H1 (cell line): ENCODE results near the gene GIPC1. TPM values are rescaled to one million over a fixed set of nuclear protein-coding genes. Genes with fewer than 3 reads are reported as not detected.

Source experiments
- BCL11A ChIP-seq, 2 experiments: IDR thresholded peaks; one replicate each; pipeline ENCODE4 v1.6.1; 2011; ENCODE audit warnings: low read depth in 2 of 2, low read length in 2 of 2, mild to moderate bottlenecking in 2 of 2
- CBX8 ChIP-seq: fragments of 300-800, 300-1000 bp; sonication (generic); IDR thresholded peaks from 2 replicates; pipeline ENCODE4 v1.7.1; 2016; ENCODE audit warnings: low read depth, low read length, borderline replicate concordance
- GTF2F1 ChIP-seq: IDR thresholded peaks from 2 replicates; pipeline ENCODE4 v1.6.1; 2012; ENCODE audit warnings: low read depth, low read length, improper control_type of control experiment, borderline replicate concordance
- NANOG ChIP-seq: IDR thresholded peaks from 2 replicates; pipeline ENCODE4 v1.6.1; 2011; ENCODE audit warnings: low read length, low read depth, mild to moderate bottlenecking, inconsistent platforms; ENCODE audit not compliant: insufficient read depth, poor library complexity, severe bottlenecking
- POLR2A ChIP-seq, 2 experiments: IDR thresholded peaks; 1 replicate in 1 of 2; 2 replicates in 1 of 2; pipeline ENCODE4 v1.6.1; 2011; ENCODE audit warnings: low read depth in 2 of 2, low read length in 2 of 2, mild to moderate bottlenecking in 2 of 2; ENCODE audit errors: control extremely low read depth in 1 of 2
- POLR2AphosphoS5 ChIP-seq: IDR thresholded peaks from 2 replicates; pipeline ENCODE4 v1.6.1; 2011; ENCODE audit warnings: low read depth, low read length
- RAD21 ChIP-seq, 2 experiments: IDR thresholded peaks in 1 of 2; conservative IDR thresholded peaks in 1 of 2; 2 replicates each; pipeline ENCODE4 v1.6.1; 2011; ENCODE audit warnings: low read depth in 2 of 2, low read length in 2 of 2, improper control_type of control experiment in 1 of 2, inconsistent platforms in 1 of 2, mild to moderate bottlenecking in 1 of 2, moderate library complexity in 1 of 2
- RXRA ChIP-seq: IDR thresholded peaks from 2 replicates; pipeline ENCODE4 v1.6.1; 2011; ENCODE audit warnings: low read depth, mild to moderate bottlenecking, low read length, moderate library complexity; ENCODE audit not compliant: insufficient read depth
- SIRT6 ChIP-seq: IDR thresholded peaks from one replicate; pipeline ENCODE4 v1.7.1; 2012; ENCODE audit warnings: low read length, inconsistent platforms
- SIX5 ChIP-seq: IDR thresholded peaks from 2 replicates; pipeline ENCODE4 v1.6.1; 2011; ENCODE audit warnings: mild to moderate bottlenecking, low read depth, low read length
- SUZ12 ChIP-seq: fragments of 200-600 bp; sonication (generic); IDR thresholded peaks from 2 replicates; pipeline ENCODE4 v1.6.1; 2012; ENCODE audit warnings: mild to moderate bottlenecking, inconsistent platforms, low read length, moderate library complexity, mixed read lengths
- TCF12 ChIP-seq: IDR thresholded peaks from 2 replicates; pipeline ENCODE4 v1.6.1; 2011; ENCODE audit warnings: low read depth, mild to moderate bottlenecking, low read length
- YY1 ChIP-seq: IDR thresholded peaks from 2 replicates; pipeline ENCODE4 v1.6.1; 2011; ENCODE audit warnings: low read depth, mild to moderate bottlenecking, low read length
- polyA plus RNA-seq, 7 experiments: library from polyadenylated mRNA; depleted of rRNA in 3 of 7; stranded (reverse) in 5 of 7; unstranded in 2 of 7; fragments of >200 nt in 5 of 7; fragments of 200-250 nt in 2 of 7; gene quantifications; 1 replicate in 5 of 7; 2 replicates in 1 of 7; 4 replicates in 1 of 7; pipeline versions ENCODE4 v1.2.1 to v1.2.3, GENCODE V29; 2011 to 2013; ENCODE audit warnings: missing spikeins in 2 of 7, mixed read lengths in 2 of 7
- total RNA-seq: library from RNA; stranded (reverse); fragmentation: NEBNext Ultra II Directional; extraction: Animal tissue kit (Norgen Biotek cat#: 25700); gene quantifications from 2 replicates; pipeline ENCODE4 v1.2.1, GENCODE V29; 2021
- TF ChIP-seq, protein P1 (sequence below), 3 experiments: IDR thresholded peaks; 1 replicate in 2 of 3; 2 replicates in 1 of 3; pipeline versions ENCODE4 v1.5.1 to v1.6.1; 2011; ENCODE audit warnings: low read length in 3 of 3, mild to moderate bottlenecking in 3 of 3, inconsistent platforms in 2 of 3, low read depth in 1 of 3, moderate library complexity in 1 of 3; ENCODE audit not compliant: insufficient read depth in 1 of 3; ENCODE audit errors: control extremely low read depth in 1 of 3

The GIPC1 gene
- total and polyA plus RNA-seq, 2 of the 8 experiments (the other 6 are each of a cell fraction or from before 2014, with no cell fraction given) = 65.6 to 72.0 TPM

DNA sequence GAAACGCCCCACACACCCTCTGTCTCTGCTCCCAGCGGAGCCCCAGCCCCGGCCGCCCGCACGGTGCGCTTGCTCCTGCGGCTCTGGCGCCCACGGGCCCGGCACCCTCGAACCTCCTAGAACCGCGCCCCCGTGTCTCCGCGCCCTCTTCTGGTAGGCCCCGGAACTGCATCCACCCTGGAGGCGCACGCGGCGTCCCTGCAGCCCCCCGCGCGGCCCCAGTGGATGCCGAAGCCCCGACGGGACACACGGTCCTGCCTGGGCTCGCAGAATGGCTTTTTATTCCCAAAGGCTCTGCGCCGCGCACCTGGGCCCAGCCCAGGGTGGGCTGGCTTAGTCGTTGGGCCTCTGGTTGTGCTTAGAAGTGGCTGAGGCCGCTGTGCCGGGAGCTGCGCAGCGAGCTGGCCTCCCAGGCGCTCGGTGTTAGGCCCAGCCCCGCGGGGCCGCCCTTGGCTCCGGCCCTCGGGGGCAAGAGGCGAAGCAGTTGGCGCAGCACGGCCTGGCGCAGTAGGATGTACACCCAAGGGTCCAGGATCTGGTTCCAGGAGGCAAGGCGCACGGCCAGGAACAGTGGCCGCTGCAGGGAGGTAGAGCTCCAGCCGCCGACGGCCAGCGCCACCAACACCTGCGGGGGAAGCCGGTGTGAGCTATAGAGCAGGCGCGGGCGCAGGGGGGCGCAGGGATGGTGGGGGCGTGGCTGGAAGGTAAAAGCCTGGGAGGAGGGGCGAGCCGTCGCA, 23.6 kb downstream of the GIPC1 start (continued):
- TF ChIP-seq GTF2F1 = no peak
- no peak for TF ChIP-seq YY1
- TF ChIP-seq POLR2A (IDR thresholded peaks at IDR 0.05; ENCODE audit: control extremely low read depth in 1 of 2, low read depth in 2 of 2, low read length in 2 of 2) = no peak
- no peak for TF ChIP-seq BCL11A (IDR thresholded peaks at IDR 0.05; ENCODE audit: low read depth in 2 of 2, low read length in 2 of 2)
- TF ChIP-seq POLR2AphosphoS5 = no peak; the same call in 1 of the 2 replicates
- TF ChIP-seq SIX5 = no peak
- peak; percentile 30 to 56; a peak in 3 of 4 replicates for TF ChIP-seq RAD21 (IDR thresholded peaks at IDR 0.05 in 1 of 2, conservative IDR thresholded peaks at IDR 0.05 in 1 of 2; ENCODE audit: low read depth in 2 of 2, low read length in 2 of 2)
- no peak for TF ChIP-seq RXRA
- no peak for TF ChIP-seq TCF12
- no peak for TF ChIP-seq NANOG
- no peak for TF ChIP-seq SUZ12
- TF ChIP-seq, protein P1, sequence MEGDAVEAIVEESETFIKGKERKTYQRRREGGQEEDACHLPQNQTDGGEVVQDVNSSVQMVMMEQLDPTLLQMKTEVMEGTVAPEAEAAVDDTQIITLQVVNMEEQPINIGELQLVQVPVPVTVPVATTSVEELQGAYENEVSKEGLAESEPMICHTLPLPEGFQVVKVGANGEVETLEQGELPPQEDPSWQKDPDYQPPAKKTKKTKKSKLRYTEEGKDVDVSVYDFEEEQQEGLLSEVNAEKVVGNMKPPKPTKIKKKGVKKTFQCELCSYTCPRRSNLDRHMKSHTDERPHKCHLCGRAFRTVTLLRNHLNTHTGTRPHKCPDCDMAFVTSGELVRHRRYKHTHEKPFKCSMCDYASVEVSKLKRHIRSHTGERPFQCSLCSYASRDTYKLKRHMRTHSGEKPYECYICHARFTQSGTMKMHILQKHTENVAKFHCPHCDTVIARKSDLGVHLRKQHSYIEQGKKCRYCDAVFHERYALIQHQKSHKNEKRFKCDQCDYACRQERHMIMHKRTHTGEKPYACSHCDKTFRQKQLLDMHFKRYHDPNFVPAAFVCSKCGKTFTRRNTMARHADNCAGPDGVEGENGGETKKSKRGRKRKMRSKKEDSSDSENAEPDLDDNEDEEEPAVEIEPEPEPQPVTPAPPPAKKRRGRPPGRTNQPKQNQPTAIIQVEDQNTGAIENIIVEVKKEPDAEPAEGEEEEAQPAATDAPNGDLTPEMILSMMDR (IDR thresholded peaks at IDR 0.05; ENCODE audit: control extremely low read depth in 1 of 3, insufficient read depth in 1 of 3, low read depth in 1 of 3, low read length in 3 of 3) = peak; percentile 80 to 90 (median 84)
- no peak for TF ChIP-seq CBX8
- no peak for TF ChIP-seq SIRT6
